Vagina (tissue), 2 donors: ENCODE data around the gene COLGALT1.
"Not testable (repeated sequence)": the region's sequence is repeated elsewhere in the genome, so short reads cannot be mapped to it uniquely, and the experiment has no call there.

Experiments used
- POLR2A ChIP-seq, 2 donors: fragments of 450-650 bp; IDR thresholded peaks; one replicate each; pipeline ENCODE4 v1.6.1; 2017; ENCODE audit warnings: antibody characterized with exemption in 2 of 2, mild to moderate bottlenecking in 2 of 2, moderate library complexity in 2 of 2
- POLR2AphosphoS5 ChIP-seq, 2 donors: sonication (generic); formaldehyde crosslinking; IDR thresholded peaks; one replicate each; pipeline ENCODE4 v1.9.0; 2017; ENCODE audit warnings: antibody characterized with exemption in 2 of 2, mild to moderate bottlenecking in 2 of 2, low read depth in 1 of 2; ENCODE audit not compliant: insufficient read depth in 1 of 2

- TF ChIP-seq POLR2A (IDR thresholded peaks at IDR 0.05); POLR2AphosphoS5 (IDR thresholded peaks at IDR 0.05; ENCODE audit: insufficient read depth in 1 of 2, low read depth in 1 of 2): not testable (repeated sequence)
Observed at GRCh38 chr19:17594296-17594695, 38.8 kb downstream of the COLGALT1 start.
